ENCODE results near the gene CRYBB1. TPM values are rescaled to one million over a fixed set of nuclear protein-coding genes. Genes with fewer than 3 reads are reported as not detected.

CRYBB1 gene
- polyA plus RNA-seq, 3 donors from 2014 or later: not detected

Other genes with a start within 250 kb of the CRYBB1 start
- gene ASPHD2, start 188.8 kb downstream of the CRYBB1 start, polyA plus RNA-seq: 1 to 10 TPM; 1.5 to 2.2 (median 1.8) TPM
- gene HPS4, start 134.2 kb downstream of the CRYBB1 start, polyA plus RNA-seq: 10 to 100 TPM in 1 of 3 donors, 1 to 10 TPM in 2; 5.0 to 13.3 (median 8.2) TPM
- 10 to 100 TPM; 17.5 to 34.3 (median 27.6) TPM for gene SRRD, start 134.2 kb downstream of the CRYBB1 start, polyA plus RNA-seq
- gene TFIP11, start 105.6 kb downstream of the CRYBB1 start, polyA plus RNA-seq: 10 to 100 TPM; 16.3 to 59.9 (median 18.0) TPM
- 100 to 1,000 TPM; 352 to 519 (median 512) TPM for gene TPST2, start 27.9 kb downstream of the CRYBB1 start, polyA plus RNA-seq
- gene CRYBA4, start 3.9 kb upstream of the CRYBB1 start, polyA plus RNA-seq: under 1 TPM in 2 of 3 donors, not detected in 1; 0.46 to 0.95 TPM
- gene MIAT, start 39.6 kb upstream of the CRYBB1 start, polyA plus RNA-seq: 1 to 10 TPM in 1 of 3 donors, not detected in 2; 2.2 TPM

All from immature natural killer cell (primary cell).